Activated T-cell treated with anti-CD3 and anti-CD28 coated beads, Interleukin-2, amount 50 U/mL, for 72 hours (primary cell): Measurements from ENCODE around the gene LTB4R. TPM values are rescaled to one million over a fixed set of nuclear protein-coding genes. Genes with fewer than 3 reads are reported as not detected.

Source experiments
- ATAC-seq, 2 donors: fragments of 150-1000 bp; cut with Tn5 transposase; replicated peaks in 1 of 2; 2 replicates each; pipeline ENCODE4 v1.10.0; 2021; ENCODE audit warnings: moderate library complexity in 2 of 2, mild to moderate bottlenecking in 1 of 2
- DNase-seq, 2 donors: peaks; one replicate each; pipeline ENCODE4 v3.0.0; 2021 to 2022; ENCODE audit warnings: mixed read lengths in 1 of 2
- H3K27ac Mint-ChIP-seq: one replicate; pipeline ENCODE4 v1.8.0; 2022; ENCODE audit warnings: mild to moderate bottlenecking, moderate library complexity, mixed read lengths
- H3K27me3 Mint-ChIP-seq: one replicate; pipeline ENCODE4 v1.8.0; 2022; ENCODE audit warnings: low read depth, mixed read lengths
- H3K36me3 Mint-ChIP-seq, 2 donors: one replicate each; pipeline ENCODE4 v1.8.0; 2022; ENCODE audit warnings: mixed read lengths in 2 of 2, mild to moderate bottlenecking in 1 of 2; ENCODE audit not compliant: insufficient read depth in 2 of 2
- H3K4me1 Mint-ChIP-seq: one replicate; pipeline ENCODE4 v1.8.0; 2022; ENCODE audit warnings: low read depth, mixed read lengths
- H3K4me3 Mint-ChIP-seq, 2 donors: one replicate each; pipeline ENCODE4 v1.8.0; 2022; ENCODE audit warnings: mild to moderate bottlenecking in 2 of 2, mixed read lengths in 2 of 2, moderate library complexity in 2 of 2
- H3K9me3 Mint-ChIP-seq, 2 donors: one replicate each; pipeline ENCODE4 v1.8.0; 2022; ENCODE audit warnings: mixed read lengths in 2 of 2
- total RNA-seq, 2 donors: library from RNA; stranded (reverse); gene quantifications; one replicate each; pipeline ENCODE4 v1.2.3, GENCODE V29; 2022

Gene LTB4R
- total RNA-seq, 2 donors from 2014 or later, result 27.1 to 28.5 TPM

DNA sequence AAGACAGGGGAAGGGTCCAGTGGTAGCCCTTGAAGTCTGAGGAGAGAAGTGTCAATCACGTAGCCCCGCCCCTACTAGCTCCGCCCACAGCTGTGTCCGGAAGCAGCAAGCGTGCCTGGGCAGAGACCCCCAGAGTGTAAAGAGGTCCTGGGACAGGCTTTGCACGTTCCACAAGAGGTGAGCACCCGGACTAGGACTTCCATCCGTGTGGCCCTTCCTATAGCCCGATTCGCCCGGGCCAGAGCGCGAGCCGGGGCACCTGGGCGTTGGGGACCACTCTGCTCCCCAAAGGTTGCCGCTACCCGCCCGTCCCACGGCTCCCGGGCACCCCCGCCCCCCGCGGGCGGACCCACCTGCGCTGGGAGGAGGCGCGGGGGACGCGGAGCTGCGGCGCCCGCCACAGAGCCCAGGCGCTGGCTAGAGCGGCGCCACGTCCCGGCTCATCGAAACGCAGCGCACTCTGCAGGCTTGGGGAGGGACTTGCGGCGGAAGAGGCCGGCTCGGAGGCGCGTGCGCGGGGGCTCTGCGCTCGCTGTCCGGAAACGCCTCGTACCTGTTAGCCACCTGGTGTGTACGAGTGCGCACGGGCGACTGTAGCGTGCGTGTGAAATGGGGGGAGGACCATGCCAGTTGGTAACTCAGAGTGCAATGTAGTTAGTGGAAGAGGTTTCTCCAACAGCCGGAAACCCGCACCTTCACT is 40.0 kb upstream of the LTB4R start, which contains the start of gene RABGGTA:
RABGGTA (minus strand) TSS at position 464 of the 700 bp plus-strand sequence. CDS start 482 bp downstream, outside the sequence.
- H3K4me3 Mint-ChIP-seq, result peak within 1 kb of the TSS; percentile 75 to 83
- ATAC-seq (peak; percentile 78 to 83), DNase-seq (peak; percentile 91 to 92)
- peaks cover 2 to 4% of the 10 kb centered on the region in 2 donors for H3K36me3 Mint-ChIP-seq
- H3K27me3 Mint-ChIP-seq, result no peaks in the 10 kb centered on the region
- H3K4me1 Mint-ChIP-seq, result peaks cover 53% of the 10 kb centered on the region
- peak within 1 kb of the TSS; percentile 91 for H3K27ac Mint-ChIP-seq
- no peaks in the 10 kb centered on the region for H3K9me3 Mint-ChIP-seq

DNA sequence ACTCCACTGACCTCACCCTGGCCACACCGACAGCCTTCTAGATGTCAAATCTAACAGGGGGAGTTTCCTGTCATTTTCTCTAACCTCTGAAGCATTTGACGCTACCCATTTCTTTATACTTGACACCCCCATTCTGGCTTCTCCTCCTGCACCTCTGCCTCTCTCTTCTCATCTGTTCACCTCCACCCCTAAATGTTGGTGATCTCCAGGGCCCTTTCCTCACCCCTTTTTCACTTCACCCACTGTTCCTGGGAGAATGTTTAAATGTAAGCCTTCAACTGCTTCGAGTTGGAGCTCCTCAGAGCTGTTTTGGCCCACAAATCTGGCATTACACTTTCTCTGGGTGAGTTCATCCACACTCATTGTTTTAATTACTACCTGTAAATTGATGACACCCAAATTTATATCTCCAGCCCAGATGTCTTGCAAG is 39.5 kb upstream of the LTB4R start:
- peak overlapping the region; percentile 91 for H3K27ac Mint-ChIP-seq
- DNase-seq, result no peak
- ATAC-seq, result no peak
- H3K27me3 Mint-ChIP-seq, result no peaks in the 10 kb centered on the region
- no peaks in the 10 kb centered on the region for H3K9me3 Mint-ChIP-seq
- peaks cover 0 to 4% of the 10 kb centered on the region in 2 donors for H3K36me3 Mint-ChIP-seq
- peak overlapping the region; percentile 75 to 83 for H3K4me3 Mint-ChIP-seq
- H3K4me1 Mint-ChIP-seq, result peaks cover 57% of the 10 kb centered on the region

DNA sequence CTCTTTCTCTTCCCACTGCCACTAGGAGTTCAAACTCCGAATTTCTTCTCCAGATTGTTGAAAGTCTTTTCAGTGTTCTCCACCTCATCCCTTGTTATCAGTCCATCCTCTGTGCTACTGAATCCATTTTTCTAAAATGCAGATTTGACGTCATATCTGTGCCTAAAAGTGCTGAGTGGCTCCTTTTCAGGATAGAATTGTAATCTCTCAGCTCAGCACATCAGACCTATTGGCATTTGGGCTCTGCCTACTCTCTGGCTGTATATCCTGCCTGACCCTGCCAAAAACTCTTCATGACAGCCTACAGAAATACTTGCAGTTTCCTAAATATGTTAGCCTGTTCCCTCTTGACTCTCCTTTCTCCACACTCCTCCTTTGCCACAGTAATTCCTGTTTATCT is 38.8 kb upstream of the LTB4R start:
- peak overlapping the region; percentile 91 for H3K27ac Mint-ChIP-seq
- H3K4me3 Mint-ChIP-seq, result peak overlapping the region; percentile 75 to 83
- no peaks in the 10 kb centered on the region for H3K27me3 Mint-ChIP-seq
- ATAC-seq (no peak), DNase-seq (no peak)
- peaks cover 63% of the 10 kb centered on the region for H3K4me1 Mint-ChIP-seq
- no peaks in the 10 kb centered on the region for H3K36me3 Mint-ChIP-seq
- H3K9me3 Mint-ChIP-seq, result no peaks in the 10 kb centered on the region

DNA sequence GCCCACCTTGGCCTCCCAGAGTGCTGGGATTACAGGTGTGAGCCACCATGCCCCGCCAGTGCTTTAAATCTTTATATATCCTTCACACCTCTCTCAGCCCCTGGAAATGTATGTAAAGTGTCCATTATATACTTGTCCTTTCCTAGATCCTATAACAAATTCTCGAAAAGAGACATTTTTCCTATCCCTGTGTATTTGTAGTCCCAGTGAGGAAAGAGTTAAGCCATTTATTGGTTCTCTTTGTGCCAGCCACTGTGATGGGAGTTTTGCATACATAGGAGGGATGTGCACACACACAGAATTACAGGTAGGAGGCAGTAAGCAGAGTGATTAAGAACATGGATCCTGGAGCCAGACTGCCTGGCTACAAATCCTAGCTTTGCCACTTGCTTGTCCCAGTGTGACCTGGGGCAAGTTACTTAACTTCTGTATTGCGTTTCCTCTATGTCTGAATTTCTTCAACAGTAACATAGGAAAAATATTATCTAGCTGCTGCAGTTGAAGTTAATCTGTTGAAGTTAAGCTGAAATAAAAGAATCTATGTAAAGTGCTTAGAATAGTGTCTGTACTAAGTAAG is 37.8 kb upstream of the LTB4R start:
- ATAC-seq, result no peak

DNA sequence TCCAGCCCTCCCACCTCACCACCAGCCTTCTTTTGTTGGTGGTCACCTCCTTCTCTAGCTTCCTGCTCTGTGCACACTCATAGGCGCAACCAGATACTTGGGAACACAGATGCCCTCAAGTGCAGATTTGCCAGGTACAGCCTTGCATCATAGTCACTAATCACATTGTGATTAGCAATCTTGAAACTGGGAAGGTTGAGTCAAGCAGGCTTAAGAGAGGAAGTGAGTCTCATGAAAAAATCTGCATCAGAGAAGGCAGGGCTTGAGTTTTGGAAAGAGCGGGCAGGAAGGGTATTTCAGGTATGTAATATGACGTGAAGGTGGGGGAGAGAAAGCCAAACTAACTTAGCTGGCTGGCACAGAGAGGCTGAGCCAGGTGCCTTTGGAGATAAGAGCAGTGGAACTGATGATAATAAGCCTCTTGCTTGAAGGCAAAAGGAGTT is 37.2 kb upstream of the LTB4R start:
- peak; percentile 64 to 68 for ATAC-seq
- peaks cover 3 to 4% of the 10 kb centered on the region in 2 donors for H3K36me3 Mint-ChIP-seq
- no peaks in the 10 kb centered on the region for H3K27me3 Mint-ChIP-seq
- peak; percentile 72 to 75 for DNase-seq
- peak overlapping the region; percentile 60 for H3K4me3 Mint-ChIP-seq
- H3K9me3 Mint-ChIP-seq, result peaks cover 0 to 7% of the 10 kb centered on the region in 2 donors
- peaks cover 79% of the 10 kb centered on the region for H3K4me1 Mint-ChIP-seq
- H3K27ac Mint-ChIP-seq, result peak overlapping the region; percentile 9

More for the DNA sequence above, 37.8 kb upstream of the LTB4R start:
- DNase-seq, result no peak
- Mint-ChIP-seq H3K27ac (peak overlapping the region; percentile 83), H3K36me3 (peaks cover 3 to 4% of the 10 kb centered on the region in 2 donors), H3K9me3 (peaks cover 0 to 5% of the 10 kb centered on the region in 2 donors), H3K27me3 (no peaks in the 10 kb centered on the region), H3K4me3 (peak overlapping the region; percentile 60), H3K4me1 (peaks cover 73% of the 10 kb centered on the region)

DNA sequence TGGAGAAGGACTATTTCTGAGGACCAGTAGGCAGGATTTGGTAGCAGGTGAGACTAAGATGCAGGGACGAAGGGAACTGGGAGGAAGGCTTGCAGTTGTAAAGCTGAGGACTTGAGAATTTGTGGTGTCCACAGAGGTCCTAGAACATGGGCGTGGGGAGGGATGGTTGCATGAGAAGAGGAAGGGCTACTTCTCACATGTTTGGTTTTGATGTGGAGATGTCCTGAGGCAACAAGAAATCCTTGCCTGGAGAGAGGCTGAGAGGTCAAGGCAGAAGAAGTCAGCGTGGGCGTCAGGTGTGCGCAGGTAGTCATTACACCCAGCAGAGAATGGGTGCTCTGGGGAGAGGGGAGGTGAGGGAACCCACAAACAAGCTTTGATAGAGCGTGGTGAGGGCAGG is 34.2 kb upstream of the LTB4R start:
- Mint-ChIP-seq H3K4me3 (peak overlapping the region in 1 of 2 donors; percentile 27), H3K9me3 (peaks cover 0 to 7% of the 10 kb centered on the region in 2 donors), H3K4me1 (peaks cover 87% of the 10 kb centered on the region), H3K27ac (peak overlapping the region; percentile 1), H3K27me3 (no peaks in the 10 kb centered on the region), H3K36me3 (peaks cover 3 to 4% of the 10 kb centered on the region in 2 donors)
- DNase-seq (no peak), ATAC-seq (no peak)

DNA sequence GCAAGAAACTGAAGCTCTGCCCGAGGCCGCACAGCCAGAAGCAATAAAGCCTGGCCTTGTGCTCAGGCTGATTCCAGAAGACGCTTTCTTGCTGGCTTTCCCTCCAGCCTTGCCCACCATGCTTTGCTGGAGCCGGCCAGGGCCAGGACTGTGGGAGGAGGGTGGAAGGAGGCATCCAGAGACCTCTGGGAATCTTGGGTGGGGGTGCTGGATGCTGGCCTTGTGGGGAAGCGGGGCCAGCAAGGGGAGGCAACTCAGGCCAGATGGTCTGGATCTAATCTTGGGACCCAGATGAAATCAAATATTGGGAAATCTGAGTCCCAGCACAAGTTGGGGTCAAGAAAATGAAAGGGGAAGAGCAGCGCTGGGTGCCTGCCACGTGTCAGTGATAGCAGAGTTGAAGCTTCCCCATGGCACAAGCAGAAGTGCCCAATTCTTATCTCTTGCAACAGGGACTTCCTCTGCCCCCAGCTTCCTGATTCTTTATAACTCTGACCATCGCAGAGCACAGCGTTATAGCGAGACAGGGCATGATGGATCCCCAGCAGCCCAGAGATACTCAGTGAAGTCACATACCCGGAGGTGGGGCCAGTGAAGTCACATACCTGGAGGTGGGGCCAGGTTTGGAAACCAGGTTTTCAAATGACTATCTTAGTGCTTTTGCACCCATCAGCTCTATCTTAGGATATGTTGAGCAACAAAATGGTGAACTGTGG is 33.5 kb upstream of the LTB4R start:
- Mint-ChIP-seq H3K4me3 (peak overlapping the region; percentile 60 to 64), H3K36me3 (peaks cover 3 to 4% of the 10 kb centered on the region in 2 donors), H3K9me3 (peaks cover 0 to 7% of the 10 kb centered on the region in 2 donors), H3K27me3 (no peaks in the 10 kb centered on the region), H3K27ac (peak overlapping the region; percentile 40), H3K4me1 (peaks cover 80% of the 10 kb centered on the region)
- ATAC-seq, result no peak
- DNase-seq, result peak; percentile 36 to 49

DNA sequence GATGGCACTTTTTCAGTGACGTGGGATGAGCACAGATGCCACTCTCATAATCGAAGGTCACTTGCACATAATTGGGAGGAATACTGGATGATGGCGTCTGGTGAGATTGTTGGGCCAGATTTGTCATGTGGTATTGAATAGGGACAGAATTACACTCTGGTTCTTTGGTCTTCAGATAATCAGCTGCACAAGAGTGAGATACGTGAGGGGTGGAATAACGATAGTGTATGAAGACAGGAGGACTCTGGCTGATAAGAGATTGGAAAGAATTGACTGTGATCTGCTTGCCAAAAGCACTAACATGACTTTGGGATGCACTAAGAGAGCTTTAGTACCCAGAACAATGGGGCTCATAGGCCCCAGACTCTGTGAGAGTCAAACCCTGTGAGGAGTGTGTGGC is 32.9 kb upstream of the LTB4R start:
- Mint-ChIP-seq H3K36me3 (peaks cover 3 to 4% of the 10 kb centered on the region in 2 donors), H3K4me1 (peaks cover 74% of the 10 kb centered on the region), H3K4me3 (peak overlapping the region; percentile 60 to 64), H3K9me3 (peaks cover 0 to 7% of the 10 kb centered on the region in 2 donors), H3K27ac (peak overlapping the region; percentile 40), H3K27me3 (no peaks in the 10 kb centered on the region)
- no peak for DNase-seq
- ATAC-seq, result no peak

DNA sequence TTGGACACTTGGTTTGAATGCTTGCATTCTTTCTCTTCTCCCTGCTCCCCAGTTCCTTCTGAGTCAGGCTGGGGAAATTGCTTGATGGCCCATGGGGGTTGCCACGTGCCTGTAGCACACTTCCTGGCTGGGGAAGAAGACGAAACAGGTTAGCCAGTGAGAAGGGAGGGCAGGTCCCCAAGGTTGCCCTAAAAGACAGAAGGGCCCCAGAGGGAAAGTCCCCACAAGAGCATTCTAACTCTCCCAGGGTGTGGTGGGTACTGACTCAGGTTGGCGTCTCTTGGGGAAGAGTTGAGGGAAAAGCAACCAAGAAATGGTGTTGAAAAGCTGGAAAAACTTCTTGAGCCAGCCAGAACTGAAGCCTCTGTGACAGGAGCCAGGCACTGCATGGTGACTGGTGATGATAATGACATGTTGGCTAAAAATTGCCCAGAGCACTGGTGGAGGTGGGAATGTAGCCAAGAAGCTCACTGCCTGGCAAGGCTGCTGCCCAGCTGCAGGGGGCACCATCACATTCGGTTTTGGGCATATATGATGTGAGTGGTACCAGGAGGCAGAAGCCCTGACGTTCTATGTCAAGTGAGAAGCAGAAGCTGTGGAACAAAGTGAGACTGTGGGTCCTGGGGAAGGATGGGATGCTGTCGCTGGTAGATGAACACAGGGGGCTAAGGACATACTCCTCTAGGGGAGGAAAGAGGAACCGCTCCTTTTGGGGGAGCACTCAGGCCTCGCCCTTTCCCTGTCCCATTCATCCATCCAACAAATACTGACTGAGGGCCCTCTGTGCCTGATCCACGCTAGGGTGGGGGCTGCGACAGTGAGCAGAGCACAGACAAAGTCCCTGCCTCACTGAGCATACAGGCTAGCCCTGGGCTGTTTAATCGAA is 31.8 kb upstream of the LTB4R start:
- peak; percentile 62 to 65 for DNase-seq
- H3K36me3 Mint-ChIP-seq, result peaks cover 3 to 4% of the 10 kb centered on the region in 2 donors
- no peaks in the 10 kb centered on the region for H3K27me3 Mint-ChIP-seq
- peak overlapping the region; percentile 27 for H3K27ac Mint-ChIP-seq
- H3K4me3 Mint-ChIP-seq, result peak overlapping the region; percentile 60 to 64
- peak; percentile 83 to 88 for ATAC-seq
- H3K4me1 Mint-ChIP-seq, result peaks cover 62% of the 10 kb centered on the region
- H3K9me3 Mint-ChIP-seq, result peaks cover 0 to 7% of the 10 kb centered on the region in 2 donors

DNA sequence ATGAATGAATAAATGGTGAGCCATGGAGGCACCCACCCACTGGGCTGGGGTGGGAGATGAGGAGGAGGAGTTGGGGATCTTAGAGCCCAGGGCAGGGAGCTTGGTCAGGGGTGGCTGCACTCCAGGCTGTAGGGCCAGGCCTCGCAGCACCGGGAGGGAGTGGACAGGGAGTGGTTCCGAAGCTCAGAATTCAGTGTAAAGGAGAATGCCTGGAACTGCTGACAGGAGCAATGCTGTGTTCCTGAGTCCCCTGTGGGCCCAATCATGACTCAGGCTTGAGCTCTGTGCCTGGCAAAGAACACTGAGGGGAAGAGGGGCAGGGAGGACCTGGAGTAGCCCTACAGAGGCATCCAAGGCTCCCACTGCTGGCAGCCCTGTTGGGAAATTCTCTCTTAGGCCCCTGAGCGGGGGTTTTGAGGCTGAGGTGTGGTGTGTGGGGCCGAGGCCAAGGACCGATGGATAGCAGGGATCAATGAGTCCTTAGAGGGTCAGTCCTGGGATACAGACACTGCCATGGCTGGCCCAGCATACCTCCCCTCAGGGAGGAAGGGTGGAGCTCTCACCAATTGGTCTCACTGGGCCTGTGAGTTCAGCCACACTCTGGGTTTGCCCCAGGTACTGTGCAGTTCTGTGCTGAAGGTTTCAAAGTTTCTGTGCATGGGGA is 30.4 kb upstream of the LTB4R start:
- H3K27ac Mint-ChIP-seq, result peak overlapping the region; percentile 18
- ATAC-seq, result no peak
- H3K4me1 Mint-ChIP-seq, result peaks cover 52% of the 10 kb centered on the region
- peaks cover under 1% of the 10 kb centered on the region for H3K27me3 Mint-ChIP-seq
- peaks cover 3 to 4% of the 10 kb centered on the region in 2 donors for H3K36me3 Mint-ChIP-seq
- no peak overlapping the region for H3K4me3 Mint-ChIP-seq
- peaks cover 0 to 7% of the 10 kb centered on the region in 2 donors for H3K9me3 Mint-ChIP-seq
- DNase-seq, result no peak

DNA sequence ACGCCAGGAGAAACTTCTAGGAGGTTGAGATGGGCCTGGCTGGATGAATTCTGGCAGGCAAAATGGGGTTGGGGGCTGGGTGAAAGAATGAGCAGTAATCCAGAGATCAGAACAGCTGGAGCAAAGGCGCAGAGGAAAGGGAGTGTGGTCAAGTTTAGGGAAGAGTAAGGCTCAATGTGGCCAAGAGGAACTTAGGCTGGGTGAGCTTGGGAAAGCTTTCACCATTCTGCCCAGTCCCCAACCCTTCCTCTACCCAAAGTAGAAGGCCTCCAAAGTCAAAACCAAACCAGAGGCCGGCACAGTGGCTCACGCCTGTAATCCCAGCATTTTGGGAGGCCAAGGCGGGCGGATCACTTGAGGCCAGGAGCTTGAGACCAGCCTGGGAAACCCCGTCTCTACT is 29.7 kb upstream of the LTB4R start:
- peaks cover 6% of the 10 kb centered on the region for H3K27me3 Mint-ChIP-seq
- ATAC-seq, result no peak
- peaks cover 0 to 7% of the 10 kb centered on the region in 2 donors for H3K9me3 Mint-ChIP-seq
- H3K27ac Mint-ChIP-seq, result no peak overlapping the region
- no peak overlapping the region for H3K4me3 Mint-ChIP-seq
- peaks cover 3 to 4% of the 10 kb centered on the region in 2 donors for H3K36me3 Mint-ChIP-seq
- DNase-seq, result no peak
- H3K4me1 Mint-ChIP-seq, result peaks cover 51% of the 10 kb centered on the region

DNA sequence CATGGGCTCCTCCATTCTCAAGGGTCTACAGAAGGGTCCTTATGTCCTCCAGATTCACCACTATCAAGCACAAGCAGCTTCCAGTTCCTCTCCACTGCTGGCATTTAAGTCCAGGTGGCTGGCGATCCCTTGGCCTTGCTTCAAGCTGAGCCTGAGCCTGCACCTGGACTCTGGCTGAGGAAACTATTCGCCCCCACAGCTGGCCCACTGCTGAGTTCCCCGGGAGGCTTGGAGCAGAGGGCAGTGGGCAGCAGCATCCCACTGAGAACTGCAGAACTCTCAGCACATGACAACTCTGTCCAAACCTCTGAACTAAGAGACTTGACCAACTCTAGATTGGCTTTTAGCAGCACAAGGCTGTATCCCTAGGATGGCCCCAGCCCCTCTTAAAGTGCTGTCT is 28.6 kb upstream of the LTB4R start:
- Mint-ChIP-seq H3K4me1 (peaks cover 49% of the 10 kb centered on the region), H3K4me3 (no peak overlapping the region), H3K9me3 (peaks cover 0 to 7% of the 10 kb centered on the region in 2 donors), H3K27me3 (peaks cover 6% of the 10 kb centered on the region), H3K27ac (no peak overlapping the region), H3K36me3 (peaks cover 3 to 4% of the 10 kb centered on the region in 2 donors)
- DNase-seq, result no peak
- no peak for ATAC-seq
